ENCODE data around the gene PCSK4. TPM values are rescaled to one million over a fixed set of nuclear protein-coding genes. Genes with fewer than 3 reads are reported as not detected.

Gene PCSK4
- total RNA-seq, 1 donor from 2014 or later, result 2.1 TPM

DNA sequence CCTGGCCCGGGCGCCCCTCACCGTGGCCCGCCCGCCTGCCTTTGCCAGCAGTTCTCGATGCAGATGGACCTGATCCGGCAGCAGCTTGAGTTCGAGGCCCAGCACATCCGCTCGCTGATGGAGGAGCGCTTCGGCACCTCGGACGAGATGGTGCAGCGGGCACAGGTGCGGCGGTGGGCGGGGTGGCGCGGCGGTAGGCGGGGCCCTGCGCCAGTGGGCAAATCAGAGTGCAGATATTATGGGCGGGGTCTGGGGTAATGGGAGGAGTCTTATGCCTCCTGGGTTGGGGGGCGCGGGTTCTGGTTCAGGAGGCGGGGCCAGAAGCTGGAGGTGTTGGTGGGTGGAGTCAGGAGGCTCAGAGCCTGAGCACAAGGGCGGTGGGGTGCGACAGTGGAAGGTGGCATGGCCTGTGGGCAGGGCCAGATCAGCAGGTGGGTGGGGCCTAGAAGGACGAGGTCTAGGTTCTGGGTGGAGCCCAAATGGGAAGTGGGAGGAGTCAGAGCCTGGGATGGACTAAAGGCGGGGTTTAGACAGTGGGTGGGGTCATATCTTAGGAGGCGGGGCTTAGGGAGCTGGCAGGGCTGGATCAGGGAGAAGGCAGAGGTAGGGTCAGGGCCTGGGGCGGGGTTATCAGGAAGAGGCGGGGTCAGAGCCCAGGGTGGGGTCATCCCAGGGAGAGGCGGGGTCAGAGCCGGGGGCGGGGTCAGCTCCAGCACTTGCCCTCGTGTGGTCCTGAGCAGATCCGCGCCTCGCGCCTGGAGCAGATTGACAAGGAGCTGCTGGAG is 34.6 kb downstream of the PCSK4 start:
- H3K27me3 Mint-ChIP-seq (ENCODE audit: low read depth), result peaks cover 45% of the 10 kb centered on the region
- H3K36me3 Mint-ChIP-seq (ENCODE audit: low read depth), result no peaks in the 10 kb centered on the region
- H3K9me3 Mint-ChIP-seq, result no peaks in the 10 kb centered on the region
- peak overlapping the region; percentile 1 for H3K4me3 Mint-ChIP-seq (ENCODE audit: low read depth)
- intact Hi-C loops (cut with micrococcal nuclease), result no loop called here
- no peak overlapping the region for H3K27ac Mint-ChIP-seq
- H3K4me1 Mint-ChIP-seq (ENCODE audit: low read depth), result peaks cover 4% of the 10 kb centered on the region
- DNase-seq (ENCODE audit: low spot score), result peak; percentile 55

DNA sequence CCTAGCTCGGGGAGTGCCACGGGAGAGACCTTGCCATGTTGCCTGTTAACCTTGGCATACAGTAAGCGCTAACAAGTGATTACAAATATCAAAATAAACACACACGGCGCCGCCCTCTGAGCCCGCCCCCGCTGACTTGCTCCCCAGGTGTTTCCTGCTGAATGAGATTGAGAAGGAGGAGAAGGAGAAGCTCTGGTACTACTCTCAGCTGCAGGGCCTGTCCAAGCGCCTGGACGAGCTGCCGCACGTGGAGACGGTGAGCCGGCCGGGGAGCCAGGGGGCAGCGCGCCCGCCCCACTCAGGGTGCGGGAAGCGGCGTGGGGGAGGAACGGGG is 35.2 kb downstream of the PCSK4 start:
- DNase-seq (ENCODE audit: low spot score), result no peak
- peaks cover 4% of the 10 kb centered on the region for H3K4me1 Mint-ChIP-seq (ENCODE audit: low read depth)

DNA sequence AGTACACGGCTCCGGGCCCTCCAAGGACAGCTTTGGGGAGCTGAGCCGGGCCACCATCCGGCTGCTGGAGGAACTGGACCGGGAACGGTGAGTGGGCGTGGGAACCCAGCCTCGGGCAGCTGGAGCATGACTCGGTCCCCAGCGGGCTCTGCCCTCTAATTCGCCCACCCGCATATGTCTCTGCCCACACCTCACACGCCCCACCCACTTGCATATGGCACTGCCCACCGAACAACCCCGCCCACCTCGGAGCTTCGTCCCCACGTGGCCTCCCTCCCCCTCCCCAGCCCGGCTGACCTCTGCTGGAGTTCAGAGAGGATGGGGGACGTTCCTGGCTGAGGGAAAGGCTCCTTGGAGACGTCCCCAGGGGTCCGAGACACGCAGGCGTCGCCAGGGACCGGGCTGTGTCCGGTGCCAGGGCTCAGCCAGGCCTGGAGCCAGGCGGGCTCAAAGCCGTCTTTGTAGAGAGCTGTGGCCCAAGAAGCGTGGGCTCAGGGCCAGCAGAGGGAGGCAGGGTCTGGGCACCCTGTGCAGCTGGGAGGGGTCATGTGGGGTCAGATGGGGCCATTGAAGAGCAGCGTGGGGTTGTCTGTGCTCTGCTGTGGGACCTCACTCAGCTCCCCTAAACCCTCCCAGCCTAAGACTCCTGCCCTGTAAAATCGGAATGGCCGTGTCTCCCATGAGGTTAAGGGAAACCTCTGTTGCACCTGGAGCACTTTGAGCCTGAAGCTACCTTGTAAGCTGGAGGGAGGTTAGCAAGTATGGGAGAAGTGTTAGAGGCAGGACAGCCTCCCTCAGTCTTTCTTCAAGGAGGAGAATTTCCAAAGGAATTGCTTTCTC is 36.4 kb downstream of the PCSK4 start:
- Mint-ChIP-seq H3K27ac (no peak overlapping the region), H3K27me3 (ENCODE audit: low read depth) (peaks cover 53% of the 10 kb centered on the region), H3K4me3 (ENCODE audit: low read depth) (no peak overlapping the region), H3K4me1 (ENCODE audit: low read depth) (peaks cover 4% of the 10 kb centered on the region), H3K9me3 (no peaks in the 10 kb centered on the region), H3K36me3 (ENCODE audit: low read depth) (no peaks in the 10 kb centered on the region)
- intact Hi-C loops (cut with micrococcal nuclease), result no loop called here
- DNase-seq (ENCODE audit: low spot score), result no peak

More for the DNA sequence above, 35.2 kb downstream of the PCSK4 start:
- Mint-ChIP-seq H3K4me3 (ENCODE audit: low read depth) (no peak overlapping the region), H3K9me3 (no peaks in the 10 kb centered on the region), H3K36me3 (ENCODE audit: low read depth) (no peaks in the 10 kb centered on the region), H3K27ac (no peak overlapping the region), H3K27me3 (ENCODE audit: low read depth) (peaks cover 48% of the 10 kb centered on the region)
- intact Hi-C loops (cut with micrococcal nuclease), result no loop called here

DNA sequence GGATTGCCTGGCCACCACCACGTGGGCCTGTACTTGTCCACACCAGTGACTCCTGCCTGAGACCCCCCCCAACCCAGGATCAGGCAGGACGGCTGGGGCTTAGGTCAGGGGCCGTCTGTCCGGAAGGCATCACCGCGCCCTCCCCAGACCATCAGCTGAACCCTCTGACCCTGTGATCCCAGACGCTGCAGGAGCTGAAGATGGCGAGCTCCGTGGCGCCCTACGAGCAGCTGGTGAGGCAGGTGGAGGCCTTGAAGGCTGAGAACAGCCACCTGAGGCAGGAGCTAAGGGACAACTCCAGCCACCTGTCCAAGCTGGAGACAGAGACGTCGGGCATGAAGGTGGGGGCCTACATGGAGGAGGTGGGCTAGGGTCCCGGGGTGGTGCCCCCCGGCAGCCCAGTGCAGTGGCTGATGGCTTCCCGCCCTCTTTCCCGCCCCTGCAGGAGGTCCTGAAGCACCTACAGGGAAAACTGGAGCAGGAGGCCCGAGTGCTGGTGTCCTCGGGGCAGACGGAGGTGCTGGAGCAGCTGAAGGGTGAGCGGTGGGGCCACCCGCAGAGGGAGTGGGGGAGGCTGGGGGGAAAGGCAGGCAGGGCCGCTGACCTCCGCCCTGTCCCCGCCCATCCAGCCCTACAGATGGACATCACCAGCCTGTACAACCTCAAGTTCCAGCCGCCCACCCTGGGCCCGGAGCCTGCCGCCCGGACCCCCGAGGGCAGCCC is 37.2 kb downstream of the PCSK4 start:
- Mint-ChIP-seq H3K27me3 (ENCODE audit: low read depth) (peaks cover 53% of the 10 kb centered on the region), H3K27ac (no peak overlapping the region), H3K9me3 (no peaks in the 10 kb centered on the region), H3K4me1 (ENCODE audit: low read depth) (peaks cover 4% of the 10 kb centered on the region), H3K36me3 (ENCODE audit: low read depth) (no peaks in the 10 kb centered on the region), H3K4me3 (ENCODE audit: low read depth) (no peak overlapping the region)
- DNase-seq (ENCODE audit: low spot score), result no peak
- intact Hi-C loops (cut with micrococcal nuclease), result no loop called here

DNA sequence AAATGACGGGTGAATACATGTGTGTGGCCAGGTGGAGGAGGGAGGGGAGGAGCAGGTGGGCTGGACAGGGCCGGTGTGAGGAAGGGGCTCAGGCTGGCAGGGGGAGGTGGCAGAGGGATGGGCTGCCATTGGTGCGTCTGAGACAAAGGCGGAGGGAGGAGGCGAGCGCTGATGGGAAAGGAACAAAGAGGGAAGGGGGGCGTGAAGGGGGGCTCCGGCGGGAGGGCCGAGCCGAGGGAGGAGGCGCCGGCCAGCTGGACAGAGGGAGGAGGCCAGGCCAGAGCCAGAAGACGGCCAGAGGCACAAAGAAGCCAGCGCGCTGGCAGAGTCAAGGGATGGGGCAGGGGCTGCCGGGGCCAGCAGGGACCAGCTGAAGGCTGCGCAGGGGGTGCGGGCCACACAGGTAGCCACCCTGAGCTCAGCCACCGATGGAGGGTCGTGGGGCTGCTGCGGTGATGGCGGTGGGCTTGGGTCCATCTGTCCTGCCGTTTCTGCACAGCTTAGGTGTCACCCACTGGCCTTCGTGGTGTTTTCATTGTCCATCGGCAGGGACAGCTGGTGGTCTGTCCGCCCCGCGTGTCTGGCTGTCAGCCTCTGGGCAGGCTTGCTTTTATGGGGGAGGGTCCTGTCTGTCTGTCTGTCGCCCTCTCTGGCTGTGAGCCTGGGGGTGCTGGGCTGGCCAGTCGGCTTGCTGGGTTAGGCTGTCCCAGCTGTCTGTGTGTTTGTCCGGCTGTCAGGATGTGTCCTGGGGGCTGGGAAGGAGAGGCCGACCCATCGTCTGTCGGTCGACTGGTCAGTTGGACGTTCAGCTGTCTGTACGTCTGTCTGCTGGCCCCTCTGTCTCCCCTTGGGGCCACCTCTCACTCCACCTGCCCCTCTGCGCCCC is 38.0 kb downstream of the PCSK4 start:
- H3K4me3 Mint-ChIP-seq (ENCODE audit: low read depth), result no peak overlapping the region
- H3K4me1 Mint-ChIP-seq (ENCODE audit: low read depth), result peaks cover 4% of the 10 kb centered on the region
- no peak for DNase-seq (ENCODE audit: low spot score)
- no peaks in the 10 kb centered on the region for H3K36me3 Mint-ChIP-seq (ENCODE audit: low read depth)
- intact Hi-C loops (cut with micrococcal nuclease), result no loop called here
- peaks cover 56% of the 10 kb centered on the region for H3K27me3 Mint-ChIP-seq (ENCODE audit: low read depth)
- no peaks in the 10 kb centered on the region for H3K9me3 Mint-ChIP-seq
- no peak overlapping the region for H3K27ac Mint-ChIP-seq

DNA sequence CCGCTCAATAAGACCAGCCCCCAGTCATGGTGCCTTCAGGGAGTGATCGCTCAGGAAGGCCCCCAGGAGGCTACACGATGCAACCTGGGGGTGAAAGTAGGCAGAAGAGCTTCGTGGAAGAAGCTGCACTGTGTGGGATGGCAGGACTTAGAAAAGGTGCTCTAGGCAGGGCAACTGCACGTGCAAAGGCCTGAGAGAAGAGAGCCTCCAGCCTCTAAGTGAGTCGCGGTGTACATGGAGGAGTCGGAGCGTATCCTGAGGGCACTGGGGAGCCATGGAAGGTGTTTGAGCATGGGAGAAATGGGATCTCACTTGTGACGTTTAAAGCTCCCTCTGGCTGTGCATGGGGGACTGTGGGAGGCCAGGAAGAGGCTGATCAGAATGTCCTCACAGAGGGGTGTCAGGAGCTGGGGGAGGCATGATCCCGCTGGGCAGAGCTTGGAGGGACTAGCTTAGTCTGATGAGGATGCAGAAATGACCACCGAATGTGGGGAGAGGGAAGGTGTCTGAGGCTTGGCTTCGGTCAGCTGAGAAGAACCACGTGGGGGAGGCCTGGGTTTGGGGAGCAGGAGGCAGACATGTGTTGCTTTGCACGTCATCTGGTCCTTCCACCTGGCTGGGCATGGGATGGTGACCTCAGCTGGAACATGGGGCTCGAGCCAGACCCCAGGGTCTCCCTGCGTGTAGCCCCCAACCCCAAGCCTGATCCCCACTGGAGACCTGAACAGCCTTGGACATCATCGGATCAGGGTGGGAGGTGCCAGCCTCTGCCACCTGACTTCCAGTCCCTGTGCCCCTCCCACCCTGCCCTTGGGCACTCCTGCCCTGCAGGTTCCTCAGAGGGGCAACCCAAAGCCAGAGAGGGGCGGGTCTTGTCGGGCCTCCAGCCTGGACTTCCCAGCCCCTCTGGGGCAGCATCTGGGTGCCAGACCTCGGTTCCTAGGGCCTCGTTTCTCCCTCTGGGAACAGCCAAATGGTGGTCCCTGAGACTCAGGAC is 39.1 kb downstream of the PCSK4 start:
- Mint-ChIP-seq H3K9me3 (no peaks in the 10 kb centered on the region), H3K4me3 (ENCODE audit: low read depth) (no peak overlapping the region), H3K4me1 (ENCODE audit: low read depth) (peaks cover 4% of the 10 kb centered on the region), H3K27ac (no peak overlapping the region), H3K36me3 (ENCODE audit: low read depth) (no peaks in the 10 kb centered on the region), H3K27me3 (ENCODE audit: low read depth) (peaks cover 59% of the 10 kb centered on the region)
- intact Hi-C loops (cut with micrococcal nuclease), result no loop called here
- DNase-seq (ENCODE audit: low spot score), result no peak

DNA sequence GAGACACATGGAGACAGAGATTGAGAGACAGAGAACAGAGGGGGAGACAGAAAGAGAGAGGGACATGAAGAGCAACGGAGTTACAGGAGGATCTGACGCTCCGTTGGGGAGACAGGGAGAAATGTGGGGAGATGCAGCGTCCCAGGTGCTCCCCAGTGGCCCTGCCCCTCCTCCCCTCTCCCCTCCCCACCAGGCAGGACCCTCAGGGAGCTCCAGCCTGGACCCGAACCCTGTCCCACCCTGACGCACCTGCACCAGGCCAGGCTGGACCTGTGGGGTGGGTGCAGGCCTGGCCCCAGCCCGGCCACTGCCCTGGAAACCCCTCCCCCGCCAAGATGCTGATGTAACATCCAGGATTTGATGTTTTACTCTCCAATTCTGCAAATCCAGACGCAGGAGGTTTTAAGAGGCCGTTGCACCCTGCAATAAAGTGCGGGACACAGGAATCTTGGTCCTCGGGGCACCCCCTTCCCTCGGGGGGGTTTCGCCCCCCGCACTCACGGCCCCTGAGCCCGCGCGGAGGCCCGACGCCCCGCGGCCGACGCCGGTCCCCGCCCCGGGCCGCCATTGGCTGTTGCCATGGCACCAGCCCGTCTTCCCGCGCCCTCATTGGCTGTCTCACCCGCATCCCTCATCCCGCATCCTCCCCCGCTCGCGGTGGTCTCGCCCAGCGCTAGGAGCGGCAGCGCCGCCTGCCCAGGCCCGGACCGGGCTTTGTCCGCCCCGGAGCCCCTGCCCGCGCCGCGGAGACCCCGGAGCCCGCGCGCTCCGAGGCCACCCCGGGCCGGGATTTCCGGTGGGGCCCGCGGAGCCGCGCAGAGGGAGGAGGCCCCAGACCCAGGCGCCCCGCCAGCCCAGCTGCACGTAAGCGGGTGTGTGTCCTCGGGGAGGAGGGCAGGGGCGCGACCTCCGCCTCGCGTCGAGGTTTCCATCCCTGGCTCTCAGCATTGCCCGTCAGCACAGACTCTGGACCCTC is 40.4 kb downstream of the PCSK4 start, which contains the start of gene APC2:
TSS of gene APC2 (plus strand) at position 655 of the 976 bp plus-strand sequence. CDS start 2,881 bp downstream, outside the sequence.
- Mint-ChIP-seq H3K9me3 (no peaks in the 10 kb centered on the region), H3K27ac (no peak within 1 kb of the TSS), H3K4me1 (ENCODE audit: low read depth) (peaks cover 2% of the 10 kb centered on the region), H3K27me3 (ENCODE audit: low read depth) (peaks cover 51% of the 10 kb centered on the region), H3K36me3 (ENCODE audit: low read depth) (no peaks in the 10 kb centered on the region), H3K4me3 (ENCODE audit: low read depth) (no peak within 1 kb of the TSS)
- intact Hi-C loops (cut with micrococcal nuclease), result loop anchor here (10.0 kb wide), 1 partner anchor 65 kb away; the partner anchor contains the start of gene ADAMTSL5
- DNase-seq (ENCODE audit: low spot score), result no peak

DNA sequence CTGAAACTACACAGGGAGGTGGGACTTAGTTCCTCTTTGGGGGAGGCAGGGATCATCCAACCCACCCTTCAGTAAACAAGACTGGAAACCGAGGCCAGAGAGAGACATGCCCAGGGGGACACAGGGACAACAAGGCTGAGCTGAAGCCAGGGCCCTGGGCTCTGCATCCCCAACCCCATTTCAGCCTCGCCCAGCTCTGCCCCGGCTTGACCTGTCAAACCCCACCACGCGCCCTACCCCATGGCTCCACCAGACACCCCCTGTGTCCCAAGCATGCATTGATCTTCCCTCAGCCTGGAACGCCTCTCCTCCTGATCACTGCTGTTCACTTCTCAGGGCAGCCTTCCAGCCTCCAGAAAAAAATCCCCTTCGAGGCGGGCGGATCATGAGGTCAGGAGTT is 42.2 kb downstream of the PCSK4 start:
- DNase-seq (ENCODE audit: low spot score), result no peak
- H3K4me3 Mint-ChIP-seq (ENCODE audit: low read depth), result no peak overlapping the region
- no peak overlapping the region for H3K27ac Mint-ChIP-seq
- intact Hi-C loops (cut with micrococcal nuclease), result loop anchor here (10.0 kb wide), 1 partner anchor 67 kb away; the partner anchor contains the start of gene ADAMTSL5
- no peaks in the 10 kb centered on the region for H3K36me3 Mint-ChIP-seq (ENCODE audit: low read depth)
- peaks cover 2% of the 10 kb centered on the region for H3K4me1 Mint-ChIP-seq (ENCODE audit: low read depth)
- H3K27me3 Mint-ChIP-seq (ENCODE audit: low read depth), result peaks cover 44% of the 10 kb centered on the region
- no peaks in the 10 kb centered on the region for H3K9me3 Mint-ChIP-seq

DNA sequence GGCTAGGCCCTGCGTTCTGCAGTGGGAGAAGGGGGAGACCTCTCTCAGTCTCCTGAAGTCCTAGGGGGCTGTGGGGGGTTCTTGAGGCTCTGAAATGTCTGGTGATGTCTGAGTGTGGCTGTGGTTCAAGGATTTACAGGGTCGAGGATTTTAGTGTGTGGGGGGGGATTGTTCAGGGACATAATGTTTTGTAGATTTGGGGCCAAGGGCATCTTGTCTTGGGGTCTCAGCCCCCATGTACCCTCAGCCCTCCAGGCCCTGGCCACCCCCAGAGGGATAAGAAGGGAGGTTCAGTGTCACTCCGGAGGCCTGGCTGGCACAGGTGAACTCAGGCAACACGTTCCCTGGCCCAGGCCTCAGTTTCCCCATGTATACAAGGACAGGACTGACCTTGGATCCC is 42.6 kb downstream of the PCSK4 start:
- H3K27ac Mint-ChIP-seq, result no peak overlapping the region

DNA sequence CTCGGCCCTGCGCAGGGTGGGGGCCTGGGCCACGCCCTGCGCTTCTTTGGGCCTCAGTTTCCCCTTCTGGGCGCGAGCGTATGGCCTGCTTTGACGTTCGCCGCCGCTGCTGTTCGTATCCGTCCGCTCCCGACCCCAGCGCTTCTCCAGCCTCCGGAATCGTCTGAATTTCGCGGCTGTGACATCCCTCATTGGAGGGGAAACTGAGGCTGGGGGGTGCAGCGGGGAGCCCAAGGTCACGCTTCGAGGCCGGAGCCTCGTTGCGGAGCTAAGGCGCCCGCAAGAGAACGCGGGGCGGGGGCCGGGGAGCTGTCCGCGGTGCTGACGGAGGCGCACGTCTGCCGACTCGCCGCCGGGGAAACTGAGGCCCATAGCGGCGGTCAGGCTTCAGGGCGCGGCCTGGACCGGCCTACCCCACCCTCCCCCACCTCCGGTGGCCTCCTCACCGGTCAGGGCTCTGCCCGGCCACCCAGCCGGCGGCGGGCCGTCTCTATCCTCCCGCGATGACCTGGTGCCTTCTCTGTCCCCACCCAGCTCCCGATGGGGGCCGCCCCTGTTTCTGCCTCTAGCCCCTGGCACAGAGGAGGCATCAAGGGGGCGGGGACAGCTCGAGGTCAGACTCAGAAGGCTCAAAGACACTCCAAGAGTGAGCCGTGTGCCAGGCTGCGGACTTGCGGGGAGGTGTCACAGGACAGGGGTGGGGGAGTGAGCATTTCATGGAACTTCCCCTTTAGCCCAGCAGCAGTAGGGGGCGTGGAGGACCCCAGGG is 43.3 kb downstream of the PCSK4 start:
- DNase-seq (ENCODE audit: low spot score), result no peak
- Mint-ChIP-seq H3K27ac (no peak overlapping the region), H3K36me3 (ENCODE audit: low read depth) (peaks cover 10% of the 10 kb centered on the region), H3K27me3 (ENCODE audit: low read depth) (peaks cover 37% of the 10 kb centered on the region), H3K9me3 (no peaks in the 10 kb centered on the region), H3K4me1 (ENCODE audit: low read depth) (peaks cover 2% of the 10 kb centered on the region), H3K4me3 (ENCODE audit: low read depth) (no peak overlapping the region)
- intact Hi-C loops (cut with micrococcal nuclease), result loop anchor here (10.0 kb wide), 1 partner anchor 68 kb away; the partner anchor contains the start of gene ADAMTSL5

More for the DNA sequence above, 42.6 kb downstream of the PCSK4 start:
- Mint-ChIP-seq H3K27me3 (ENCODE audit: low read depth) (peaks cover 39% of the 10 kb centered on the region), H3K4me1 (ENCODE audit: low read depth) (peaks cover 2% of the 10 kb centered on the region), H3K36me3 (ENCODE audit: low read depth) (peaks cover 4% of the 10 kb centered on the region), H3K9me3 (no peaks in the 10 kb centered on the region), H3K4me3 (ENCODE audit: low read depth) (no peak overlapping the region)
- intact Hi-C loops (cut with micrococcal nuclease), result loop anchor here (10.0 kb wide), 1 partner anchor 67 kb away; the partner anchor contains the start of gene ADAMTSL5
- no peak for DNase-seq (ENCODE audit: low spot score)
